ENCODE data around the gene OR6C70.

Gene OR6C70

DNA sequence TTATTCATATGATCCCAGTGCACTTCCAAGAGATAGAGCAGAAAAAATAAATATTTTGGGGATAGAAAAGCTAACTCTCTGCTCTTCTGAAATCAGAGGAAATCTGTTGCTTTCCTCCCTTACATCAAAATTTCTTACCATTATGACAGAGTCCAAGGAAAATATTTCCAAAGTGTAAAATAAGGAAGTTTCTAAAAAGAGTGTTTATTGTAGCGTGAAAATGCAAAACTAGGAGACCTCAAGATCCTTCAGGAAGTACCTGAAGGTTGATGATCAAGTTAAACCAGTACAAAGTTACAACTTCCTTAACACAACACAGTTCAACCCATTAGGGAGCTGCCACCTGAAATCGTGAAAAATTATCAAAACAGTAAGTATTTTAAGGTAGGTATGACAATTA is 26.2 kb downstream of the OR6C70 start, which contains the start of gene OR6C2:
Gene OR6C2 (plus strand): TSS at position 301 of the 400 bp plus-strand sequence. CDS start 8,138 bp downstream, outside the sequence.
- TF ChIP-seq RAD21 (IDR thresholded peaks at IDR 0.05; ENCODE audit: low read depth) (no peak), TCF12 (IDR thresholded peaks at IDR 0.05; ENCODE audit: low read depth) (no peak), EGR1 (IDR thresholded peaks at IDR 0.05) (no peak), TEAD4 (IDR thresholded peaks at IDR 0.05) (no peak), EP300 (IDR thresholded peaks at IDR 0.05; ENCODE audit: borderline replicate concordance) (no peak), NFIC (IDR thresholded peaks at IDR 0.05) (no peak)
- TF ChIP-seq, protein P1, sequence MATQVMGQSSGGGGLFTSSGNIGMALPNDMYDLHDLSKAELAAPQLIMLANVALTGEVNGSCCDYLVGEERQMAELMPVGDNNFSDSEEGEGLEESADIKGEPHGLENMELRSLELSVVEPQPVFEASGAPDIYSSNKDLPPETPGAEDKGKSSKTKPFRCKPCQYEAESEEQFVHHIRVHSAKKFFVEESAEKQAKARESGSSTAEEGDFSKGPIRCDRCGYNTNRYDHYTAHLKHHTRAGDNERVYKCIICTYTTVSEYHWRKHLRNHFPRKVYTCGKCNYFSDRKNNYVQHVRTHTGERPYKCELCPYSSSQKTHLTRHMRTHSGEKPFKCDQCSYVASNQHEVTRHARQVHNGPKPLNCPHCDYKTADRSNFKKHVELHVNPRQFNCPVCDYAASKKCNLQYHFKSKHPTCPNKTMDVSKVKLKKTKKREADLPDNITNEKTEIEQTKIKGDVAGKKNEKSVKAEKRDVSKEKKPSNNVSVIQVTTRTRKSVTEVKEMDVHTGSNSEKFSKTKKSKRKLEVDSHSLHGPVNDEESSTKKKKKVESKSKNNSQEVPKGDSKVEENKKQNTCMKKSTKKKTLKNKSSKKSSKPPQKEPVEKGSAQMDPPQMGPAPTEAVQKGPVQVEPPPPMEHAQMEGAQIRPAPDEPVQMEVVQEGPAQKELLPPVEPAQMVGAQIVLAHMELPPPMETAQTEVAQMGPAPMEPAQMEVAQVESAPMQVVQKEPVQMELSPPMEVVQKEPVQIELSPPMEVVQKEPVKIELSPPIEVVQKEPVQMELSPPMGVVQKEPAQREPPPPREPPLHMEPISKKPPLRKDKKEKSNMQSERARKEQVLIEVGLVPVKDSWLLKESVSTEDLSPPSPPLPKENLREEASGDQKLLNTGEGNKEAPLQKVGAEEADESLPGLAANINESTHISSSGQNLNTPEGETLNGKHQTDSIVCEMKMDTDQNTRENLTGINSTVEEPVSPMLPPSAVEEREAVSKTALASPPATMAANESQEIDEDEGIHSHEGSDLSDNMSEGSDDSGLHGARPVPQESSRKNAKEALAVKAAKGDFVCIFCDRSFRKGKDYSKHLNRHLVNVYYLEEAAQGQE (IDR thresholded peaks at IDR 0.05; ENCODE audit: low read depth), result no peak

DNA sequence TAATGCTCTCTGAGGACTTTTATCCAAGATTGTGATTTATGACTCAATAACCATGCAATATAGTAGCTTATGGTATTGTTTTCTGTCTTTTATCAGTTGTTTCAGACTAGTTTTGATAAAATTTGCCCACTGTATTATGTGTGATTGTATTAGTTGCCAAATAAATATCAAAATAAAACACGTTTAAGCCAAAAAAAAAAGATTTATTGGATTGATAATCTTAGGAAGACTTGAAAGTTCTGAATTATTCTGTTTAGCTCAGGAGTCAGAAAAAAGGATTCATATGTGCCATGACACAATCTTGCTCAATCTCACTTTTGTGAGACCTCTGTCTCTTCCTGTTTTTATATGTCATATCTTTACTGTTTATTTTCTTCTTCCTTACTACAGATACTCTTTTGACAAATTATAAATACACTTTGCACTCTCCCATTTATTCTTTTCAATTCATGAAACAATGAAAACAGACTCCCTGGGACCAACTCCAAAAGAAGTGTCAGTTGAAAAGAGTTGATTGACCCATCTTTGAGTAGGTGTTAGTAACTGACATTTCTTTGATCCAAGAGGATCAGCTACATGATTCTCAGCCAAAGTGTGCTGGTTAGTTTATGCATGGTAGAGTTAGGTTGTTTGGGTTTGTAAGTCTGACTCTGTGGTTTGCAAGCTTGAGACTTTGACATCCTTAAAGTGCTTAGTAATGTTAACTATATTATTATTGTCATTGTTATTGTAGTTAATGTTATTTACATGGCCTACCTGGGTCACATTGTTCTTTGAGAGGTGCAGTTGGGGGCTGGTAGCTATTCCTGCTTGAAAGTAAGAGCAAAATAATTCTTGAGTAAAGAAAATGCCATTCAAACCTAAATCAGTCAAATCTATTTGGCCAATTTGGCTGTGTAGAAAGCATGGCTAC is 41.4 kb downstream of the OR6C70 start:
- TF ChIP-seq TAF1 (IDR thresholded peaks at IDR 0.05; ENCODE audit: low read depth) (no peak), EP300 (IDR thresholded peaks at IDR 0.05; ENCODE audit: borderline replicate concordance) (no peak), YY1 (IDR thresholded peaks at IDR 0.05; ENCODE audit: low read depth) (no peak), TEAD4 (IDR thresholded peaks at IDR 0.05) (no peak), CEBPB (IDR thresholded peaks at IDR 0.05) (no peak), NFIC (IDR thresholded peaks at IDR 0.05) (no peak), ZBTB7A (IDR thresholded peaks at IDR 0.05; ENCODE audit: low read depth) (no peak), TCF12 (IDR thresholded peaks at IDR 0.05; ENCODE audit: low read depth) (no peak), RAD21 (IDR thresholded peaks at IDR 0.05; ENCODE audit: low read depth) (no peak), EGR1 (IDR thresholded peaks at IDR 0.05) (no peak)
- TF ChIP-seq, protein P2, sequence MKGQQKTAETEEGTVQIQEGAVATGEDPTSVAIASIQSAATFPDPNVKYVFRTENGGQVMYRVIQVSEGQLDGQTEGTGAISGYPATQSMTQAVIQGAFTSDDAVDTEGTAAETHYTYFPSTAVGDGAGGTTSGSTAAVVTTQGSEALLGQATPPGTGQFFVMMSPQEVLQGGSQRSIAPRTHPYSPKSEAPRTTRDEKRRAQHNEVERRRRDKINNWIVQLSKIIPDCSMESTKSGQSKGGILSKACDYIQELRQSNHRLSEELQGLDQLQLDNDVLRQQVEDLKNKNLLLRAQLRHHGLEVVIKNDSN (IDR thresholded peaks at IDR 0.05), result no peak
- TF ChIP-seq, protein P3, sequence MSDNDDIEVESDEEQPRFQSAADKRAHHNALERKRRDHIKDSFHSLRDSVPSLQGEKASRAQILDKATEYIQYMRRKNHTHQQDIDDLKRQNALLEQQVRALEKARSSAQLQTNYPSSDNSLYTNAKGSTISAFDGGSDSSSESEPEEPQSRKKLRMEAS (IDR thresholded peaks at IDR 0.05), result no peak
- TF ChIP-seq, protein P1 (IDR thresholded peaks at IDR 0.05; ENCODE audit: low read depth), result no peak

DNA sequence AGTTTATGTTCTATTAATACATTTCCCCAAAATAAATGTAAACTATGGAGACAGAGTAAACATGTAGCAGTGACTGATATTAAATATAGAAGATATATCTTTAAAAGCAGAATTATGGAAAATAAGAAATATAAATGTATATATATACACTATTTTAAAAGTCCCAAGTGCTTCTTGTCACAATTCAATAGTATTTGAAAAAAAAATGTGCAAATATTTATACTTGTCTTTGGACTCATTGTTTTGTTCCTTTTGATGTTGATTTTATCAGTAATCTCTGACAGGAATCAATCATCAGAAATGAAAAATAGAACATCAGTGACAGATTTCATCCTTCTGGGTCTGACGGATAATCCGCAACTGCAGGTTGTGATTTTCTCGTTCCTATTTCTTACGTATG is 44.0 kb downstream of the OR6C70 start, which contains the start of gene OR6C76:
Gene OR6C76 (plus strand): TSS at position 301 of the 400 bp plus-strand sequence. CDS start 0 bp downstream, at position 301.
- no peak for TF ChIP-seq EGR1 (IDR thresholded peaks at IDR 0.05)
- no peak for TF ChIP-seq CEBPB (IDR thresholded peaks at IDR 0.05)
- no peak for TF ChIP-seq TCF12 (IDR thresholded peaks at IDR 0.05; ENCODE audit: low read depth)
- TF ChIP-seq, protein P1 (IDR thresholded peaks at IDR 0.05; ENCODE audit: low read depth), result no peak
- TF ChIP-seq EP300 (IDR thresholded peaks at IDR 0.05; ENCODE audit: borderline replicate concordance), result no peak
- no peak for TF ChIP-seq RAD21 (IDR thresholded peaks at IDR 0.05; ENCODE audit: low read depth)
- TF ChIP-seq, protein P2 (IDR thresholded peaks at IDR 0.05), result no peak
- TF ChIP-seq NFIC (IDR thresholded peaks at IDR 0.05), result no peak
- no peak for TF ChIP-seq TAF1 (IDR thresholded peaks at IDR 0.05; ENCODE audit: low read depth)
- no peak for TF ChIP-seq YY1 (IDR thresholded peaks at IDR 0.05; ENCODE audit: low read depth)
- TF ChIP-seq, protein P3 (IDR thresholded peaks at IDR 0.05), result no peak
- TF ChIP-seq CREB1 (IDR thresholded peaks at IDR 0.05; ENCODE audit: low read depth), result no peak
- TF ChIP-seq TEAD4 (IDR thresholded peaks at IDR 0.05), result no peak
- no peak for TF ChIP-seq ZBTB7A (IDR thresholded peaks at IDR 0.05; ENCODE audit: low read depth)
- no peak for TF ChIP-seq FOXM1 (IDR thresholded peaks at IDR 0.05; ENCODE audit: borderline replicate concordance, low read depth)
